Measurements from ENCODE around the gene PRR5L. TPM values are rescaled to one million over a fixed set of nuclear protein-coding genes. Genes with fewer than 3 reads are reported as not detected.

PRR5L gene
- total and polyA plus RNA-seq, 7 donors: 3.3 to 105 (median 11.9) TPM

- no peak for DNase-seq
- peaks cover 0 to under 1% (median 0%) of the 10 kb centered on the region in 4 donors for H3K4me1 ChIP-seq
- intact Hi-C loops (cut with DNase I): no loop called here
- 80 to 82% methylated on average over 4 of the region's 4 CpGs for WGBS, 2 donors
- no peak for TF ChIP-seq EP300 (IDR thresholded peaks at IDR 0.05)
- no peak for TF ChIP-seq POLR2A (IDR thresholded peaks at IDR 0.05)
- no peak for TF ChIP-seq POLR2AphosphoS5 (IDR thresholded peaks at IDR 0.05)
- TF ChIP-seq CTCF (IDR thresholded peaks at IDR 0.05): no peak
- no peak overlapping the region for H3K27ac ChIP-seq
- no peak overlapping the region for H3K4me3 ChIP-seq
- H3K36me3 ChIP-seq: no peaks in the 10 kb centered on the region
- no peaks in the 10 kb centered on the region for H3K9me3 ChIP-seq
- H3K27me3 ChIP-seq: no peaks in the 10 kb centered on the region
These were observed 131.0 kb downstream of the PRR5L start for GRCh38 chr11:36427079-36427478.

GRCh38 chr11:36427876-36428275 lies 131.8 kb downstream of the PRR5L start:
- Histone ChIP-seq H3K27ac (no peak overlapping the region), H3K36me3 (no peaks in the 10 kb centered on the region), H3K4me1 (no peaks in the 10 kb centered on the region), H3K4me3 (no peak overlapping the region), H3K27me3 (no peaks in the 10 kb centered on the region), H3K9me3 (no peaks in the 10 kb centered on the region)
- TF ChIP-seq POLR2A (IDR thresholded peaks at IDR 0.05) (no peak), CTCF (IDR thresholded peaks at IDR 0.05) (no peak), EP300 (IDR thresholded peaks at IDR 0.05) (no peak), POLR2AphosphoS5 (IDR thresholded peaks at IDR 0.05) (no peak)
- DNase-seq: no peak
- 96 to 97% methylated on average over 3 of the region's 3 CpGs for WGBS, 2 donors
- intact Hi-C loops (cut with DNase I): no loop called here

GRCh38 chr11:36431429-36432092 lies 135.5 kb downstream of the PRR5L start:
- Histone ChIP-seq H3K9me3 (no peaks in the 10 kb centered on the region), H3K27ac (peak overlapping the region in 3 of 4 donors; percentile 30 to 39 (median 37)), H3K4me1 (no peaks in the 10 kb centered on the region), H3K27me3 (no peaks in the 10 kb centered on the region), H3K4me3 (no peak overlapping the region), H3K36me3 (no peaks in the 10 kb centered on the region)
- DNase-seq: peak; percentile 90
- intact Hi-C loops (cut with DNase I): no loop called here
- 83 to 84% methylated on average over 11 of the region's 11 CpGs for WGBS, 2 donors
- TF ChIP-seq POLR2AphosphoS5 (IDR thresholded peaks at IDR 0.05): peak in 3 of 4 donors; percentile 44 to 57 (median 57)
- no peak for TF ChIP-seq CTCF (IDR thresholded peaks at IDR 0.05)

- Histone ChIP-seq H3K27ac (no peak overlapping the region), H3K27me3 (no peaks in the 10 kb centered on the region), H3K4me3 (no peak overlapping the region), H3K36me3 (no peaks in the 10 kb centered on the region), H3K9me3 (no peaks in the 10 kb centered on the region), H3K4me1 (no peaks in the 10 kb centered on the region)
- intact Hi-C loops (cut with DNase I): no loop called here
- TF ChIP-seq EP300 (IDR thresholded peaks at IDR 0.05): no peak
- TF ChIP-seq CTCF (IDR thresholded peaks at IDR 0.05): no peak
- TF ChIP-seq POLR2A (IDR thresholded peaks at IDR 0.05): no peak
- no peak for TF ChIP-seq POLR2AphosphoS5 (IDR thresholded peaks at IDR 0.05)
- WGBS, 2 donors: 84 to 88% methylated on average over 2 of the region's 2 CpGs
- no peak for DNase-seq
These were observed 136.0 kb downstream of the PRR5L start for GRCh38 chr11:36432093-36432469.

- intact Hi-C loops (cut with DNase I): no loop called here
- TF ChIP-seq CTCF (IDR thresholded peaks at IDR 0.05) (no peak), EP300 (IDR thresholded peaks at IDR 0.05) (no peak), POLR2A (IDR thresholded peaks at IDR 0.05) (no peak), POLR2AphosphoS5 (IDR thresholded peaks at IDR 0.05) (no peak)
These were observed 136.7 kb downstream of the PRR5L start for GRCh38 chr11:36432738-36433137.

More at GRCh38 chr11:36432738-36433137, 136.7 kb downstream of the PRR5L start:
- Histone ChIP-seq H3K4me1 (no peaks in the 10 kb centered on the region), H3K4me3 (no peak overlapping the region), H3K27me3 (no peaks in the 10 kb centered on the region), H3K36me3 (no peaks in the 10 kb centered on the region), H3K27ac (no peak overlapping the region), H3K9me3 (no peaks in the 10 kb centered on the region)
- WGBS, 2 donors: 68 to 82% methylated on average over 4 of the region's 4 CpGs
- DNase-seq: no peak

All from sigmoid colon (tissue), 7 donors.